Measurements from ENCODE around the gene KIR3DL2.
"Not testable (repeated sequence)": the region's sequence is repeated elsewhere in the genome, so short reads cannot be mapped to it uniquely, and the experiment has no call there.

Gene KIR3DL2

GRCh38 chr19:54907899-54908298 is 57.7 kb downstream of the KIR3DL2 start:
- not testable (repeated sequence) for DNase-seq (ENCODE audit: low read depth, low spot score); H3K4me1 ChIP-seq (ENCODE audit: control insufficient read depth, insufficient read depth, low read length); H3K27me3 ChIP-seq (ENCODE audit: control insufficient read depth, insufficient read depth, low read length); H3K36me3 ChIP-seq (ENCODE audit: control insufficient read depth, insufficient read depth, low read length); H3K27ac ChIP-seq (ENCODE audit: low read length); H3K9me3 ChIP-seq (ENCODE audit: control insufficient read depth, insufficient read depth, low read length); H3K4me3 ChIP-seq (ENCODE audit: low read length)
- WGBS (ENCODE audit: insufficient coverage, insufficient read length), result no CpG with 5 or more reads among the region's 5 CpGs

Data from iPS DF 6.9 (cell line).